ENCODE results near the gene ATRIP. TPM values are rescaled to one million over a fixed set of nuclear protein-coding genes. Genes with fewer than 3 reads are reported as not detected.

Gene ATRIP
- total and polyA plus RNA-seq, 10 of the 15 experiments (the other 5 are each of a cell fraction or from before 2014, with no cell fraction given), result 1.4 to 16.0 (median 10.1) TPM

DNA sequence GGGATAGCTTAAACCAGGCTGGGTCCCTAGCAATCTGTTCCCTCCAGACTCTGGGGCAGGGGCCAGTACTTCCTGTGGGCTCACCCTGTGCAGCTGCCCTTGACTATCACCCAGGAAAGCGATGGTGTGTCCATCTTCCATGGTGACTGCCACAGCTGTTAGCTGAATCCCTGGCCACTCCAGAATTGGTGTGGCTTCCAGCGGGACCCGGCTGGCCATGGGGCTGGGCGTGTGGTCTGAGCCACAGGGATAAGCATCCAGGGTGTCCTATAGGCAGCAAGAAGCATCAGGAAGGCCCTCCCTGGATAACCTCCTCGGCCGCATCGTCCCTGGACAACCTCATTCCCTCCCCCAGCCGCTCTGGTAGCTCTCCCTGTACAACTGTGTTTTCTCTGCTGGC lies 23.9 kb upstream of the ATRIP start:
- no peak overlapping the region for H3K4me2 ChIP-seq (ENCODE audit: control insufficient read depth, insufficient read depth)
- intact Hi-C loops (cut with micrococcal nuclease; ENCODE audit: unreplicated experiment), result no loop called here
- no peaks in the 10 kb centered on the region for H3K9me3 ChIP-seq (replicated peaks; ENCODE audit: control insufficient read depth, insufficient read depth, low read length)
- 43% methylated on average over 8 of the region's 8 CpGs for WGBS (ENCODE audit: insufficient coverage, insufficient replicate concordance, low lambda C conversion rate, missing lambda C conversion rate)
- H2AFZ ChIP-seq (ENCODE audit: control insufficient read depth, low read depth, low read length), result no peak overlapping the region
- no peaks in the 10 kb centered on the region for H3K79me2 ChIP-seq (ENCODE audit: control insufficient read depth, insufficient read depth, low read length)
- no peaks in the 10 kb centered on the region for H4K20me1 ChIP-seq (ENCODE audit: control insufficient read depth, insufficient read depth)
- in situ Hi-C loops (cut with MboI), result no loop called here
- TF ChIP-seq BHLHE40 (IDR thresholded peaks at IDR 0.05; ENCODE audit: borderline replicate concordance in 1 of 2, low read depth in 2 of 2, low read length in 1 of 2) (no peak), POLR2AphosphoS2 (IDR thresholded peaks at IDR 0.05; ENCODE audit: low read depth, low read length) (no peak), DPF2 (IDR thresholded peaks at IDR 0.05) (no peak), SMAD1 (IDR thresholded peaks at IDR 0.05; ENCODE audit: low read depth, partially characterized antibody) (no peak), STAT1 (conservative IDR thresholded peaks at IDR 0.05) (no peak), YY1 (IDR thresholded peaks at IDR 0.05; ENCODE audit: low read depth, low read length) (no peak), EED (IDR thresholded peaks at IDR 0.05; ENCODE audit: low read depth) (no peak), RAD21 (IDR thresholded peaks at IDR 0.05; ENCODE audit: insufficient read depth, low read depth, low read length) (no peak), EZH2 (IDR thresholded peaks at IDR 0.05; ENCODE audit: borderline replicate concordance, control insufficient read depth, low read depth, low read length) (no peak), ZNF622 (IDR thresholded peaks at IDR 0.05) (no peak), RB1 (IDR thresholded peaks at IDR 0.05; ENCODE audit: borderline replicate concordance) (no peak), TBL1XR1 (IDR thresholded peaks at IDR 0.05; ENCODE audit: low read depth, low read length) (no peak), NR2F1 (conservative IDR thresholded peaks at IDR 0.05) (no peak), BACH1 (IDR thresholded peaks at IDR 0.05; ENCODE audit: borderline replicate concordance) (no peak), RAD51 (IDR thresholded peaks at IDR 0.05) (no peak), IKZF2 (IDR thresholded peaks at IDR 0.05) (no peak), FOXK2 (IDR thresholded peaks at IDR 0.05) (no peak)
- TF ChIP-seq, protein P1, sequence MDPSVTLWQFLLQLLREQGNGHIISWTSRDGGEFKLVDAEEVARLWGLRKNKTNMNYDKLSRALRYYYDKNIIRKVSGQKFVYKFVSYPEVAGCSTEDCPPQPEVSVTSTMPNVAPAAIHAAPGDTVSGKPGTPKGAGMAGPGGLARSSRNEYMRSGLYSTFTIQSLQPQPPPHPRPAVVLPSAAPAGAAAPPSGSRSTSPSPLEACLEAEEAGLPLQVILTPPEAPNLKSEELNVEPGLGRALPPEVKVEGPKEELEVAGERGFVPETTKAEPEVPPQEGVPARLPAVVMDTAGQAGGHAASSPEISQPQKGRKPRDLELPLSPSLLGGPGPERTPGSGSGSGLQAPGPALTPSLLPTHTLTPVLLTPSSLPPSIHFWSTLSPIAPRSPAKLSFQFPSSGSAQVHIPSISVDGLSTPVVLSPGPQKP (IDR thresholded peaks at IDR 0.05; ENCODE audit: low read depth, low read length), result no peak
- TF ChIP-seq, protein P2, sequence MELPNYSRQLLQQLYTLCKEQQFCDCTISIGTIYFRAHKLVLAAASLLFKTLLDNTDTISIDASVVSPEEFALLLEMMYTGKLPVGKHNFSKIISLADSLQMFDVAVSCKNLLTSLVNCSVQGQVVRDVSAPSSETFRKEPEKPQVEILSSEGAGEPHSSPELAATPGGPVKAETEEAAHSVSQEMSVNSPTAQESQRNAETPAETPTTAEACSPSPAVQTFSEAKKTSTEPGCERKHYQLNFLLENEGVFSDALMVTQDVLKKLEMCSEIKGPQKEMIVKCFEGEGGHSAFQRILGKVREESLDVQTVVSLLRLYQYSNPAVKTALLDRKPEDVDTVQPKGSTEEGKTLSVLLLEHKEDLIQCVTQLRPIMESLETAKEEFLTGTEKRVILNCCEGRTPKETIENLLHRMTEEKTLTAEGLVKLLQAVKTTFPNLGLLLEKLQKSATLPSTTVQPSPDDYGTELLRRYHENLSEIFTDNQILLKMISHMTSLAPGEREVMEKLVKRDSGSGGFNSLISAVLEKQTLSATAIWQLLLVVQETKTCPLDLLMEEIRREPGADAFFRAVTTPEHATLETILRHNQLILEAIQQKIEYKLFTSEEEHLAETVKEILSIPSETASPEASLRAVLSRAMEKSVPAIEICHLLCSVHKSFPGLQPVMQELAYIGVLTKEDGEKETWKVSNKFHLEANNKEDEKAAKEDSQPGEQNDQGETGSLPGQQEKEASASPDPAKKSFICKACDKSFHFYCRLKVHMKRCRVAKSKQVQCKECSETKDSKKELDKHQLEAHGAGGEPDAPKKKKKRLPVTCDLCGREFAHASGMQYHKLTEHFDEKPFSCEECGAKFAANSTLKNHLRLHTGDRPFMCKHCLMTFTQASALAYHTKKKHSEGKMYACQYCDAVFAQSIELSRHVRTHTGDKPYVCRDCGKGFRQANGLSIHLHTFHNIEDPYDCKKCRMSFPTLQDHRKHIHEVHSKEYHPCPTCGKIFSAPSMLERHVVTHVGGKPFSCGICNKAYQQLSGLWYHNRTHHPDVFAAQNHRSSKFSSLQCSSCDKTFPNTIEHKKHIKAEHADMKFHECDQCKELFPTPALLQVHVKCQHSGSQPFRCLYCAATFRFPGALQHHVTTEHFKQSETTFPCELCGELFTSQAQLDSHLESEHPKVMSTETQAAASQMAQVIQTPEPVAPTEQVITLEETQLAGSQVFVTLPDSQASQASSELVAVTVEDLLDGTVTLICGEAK (IDR thresholded peaks at IDR 0.05; ENCODE audit: borderline replicate concordance), result no peak
- CTCF ChIA-PET, result interaction anchor here (0.6 to 2.9 kb wide), 6 partner anchors 13 to 138 kb away, joined by 3 to 29 read pairs (median 4); partner anchors contain the start of gene CCDC51
- RAD21 ChIA-PET (ENCODE audit: unreplicated experiment), result interaction anchor here (1.7 kb wide), 1 partner anchor 13 kb away, joined by 9 read pairs; no protein-coding TSS in a partner anchor
- DNase-seq (ENCODE audit: low read depth, low spot score), result no peak
- POLR2A ChIA-PET, result no interaction called here
- SMC1A ChIA-PET (ENCODE audit: uncharacterized antibody, unreplicated experiment), result interaction anchor here (1.2 kb wide), 1 partner anchor 22 kb away, joined by 4 read pairs; no protein-coding TSS in a partner anchor
- no peak overlapping the region for H3K27ac ChIP-seq (ENCODE audit: control insufficient read depth, insufficient read depth)
- no peak for FAIRE-seq
- H3K4me3 ChIP-seq, result no peak overlapping the region
- no TSS peak for BruUV-seq (replicated peaks)
- ATAC-seq, result no peak
- no peak overlapping the region for H3K9ac ChIP-seq (ENCODE audit: control insufficient read depth, insufficient read depth, low read length)
- H3K4me1 ChIP-seq (ENCODE audit: control insufficient read depth, insufficient read depth, low read length), result peaks cover 12% of the 10 kb centered on the region
- no peaks in the 10 kb centered on the region for H3K36me3 ChIP-seq (ENCODE audit: control insufficient read depth in 2 of 2, insufficient read depth in 2 of 2, low read length in 1 of 2)
- H3K27me3 ChIP-seq (replicated peaks in 1 of 2; ENCODE audit: control insufficient read depth in 2 of 2, insufficient read depth in 2 of 2, low read length in 1 of 2), result no peaks in the 10 kb centered on the region

Measured in GM12878 (cell line).